Muscle of back (tissue), 13 donors: Measurements from ENCODE around the gene ZNF226. TPM values are rescaled to one million over a fixed set of nuclear protein-coding genes. Genes with fewer than 3 reads are reported as not detected.
A peak's percentile ranks its signal among the peaks of the same experiment; 100 is the strongest.
"Not testable (repeated sequence)": the region's sequence is repeated elsewhere in the genome, so short reads cannot be mapped to it uniquely, and the experiment has no call there.

Experiments used
- DNase-seq, 3 donors: peaks; one replicate each; pipeline versions ENCODE4 v3.0.0 to v3.0.0-alpha.2; 2013
- long read RNA-seq, 9 donors: transcript quantifications; one replicate each; lab custom pipeline, GENCODE V29; 2026
- polyA plus RNA-seq, 10 donors: library from polyadenylated mRNA; unstranded; fragments of 120-200 nt; gene quantifications; one replicate each; pipeline ENCODE4 v1.2.1, GENCODE V29; 2013; ENCODE audit not compliant: insufficient read length in 10 of 10

Gene ZNF226
- 10 to 100 TPM; 11.2 to 16.3 (median 13.1) TPM for polyA plus RNA-seq
- long read RNA-seq, donor 1, partial matches to known transcripts, result 0 of 3 reads
- long read RNA-seq, donor 1, other reads (novel, unspliced or antisense), result 0 of 3 reads
- long read RNA-seq, donor 2, partial matches to known transcripts, result 0 of 3 reads
- long read RNA-seq, donor 2, other reads (novel, unspliced or antisense), result 0 of 3 reads
- long read RNA-seq, donor 3, result 0 reads
- long read RNA-seq, donor 4, result 0 reads
- long read RNA-seq, donor 5, partial matches to known transcripts, result 0 of 6 reads
- long read RNA-seq, donor 5, other reads (novel, unspliced or antisense), result 0 of 6 reads
- long read RNA-seq, donor 6, partial matches to known transcripts, result 0 of 5 reads
- long read RNA-seq, donor 6, other reads (novel, unspliced or antisense), result 0 of 5 reads
- long read RNA-seq, donor 7, partial matches to known transcripts, result 0 of 7 reads
- long read RNA-seq, donor 7, other reads (novel, unspliced or antisense), result 0 of 7 reads
- long read RNA-seq, donor 8, partial matches to known transcripts, result 0 of 3 reads
- long read RNA-seq, donor 8, other reads (novel, unspliced or antisense), result 0 of 3 reads
- long read RNA-seq, donor 9, result 0 reads

DNA sequence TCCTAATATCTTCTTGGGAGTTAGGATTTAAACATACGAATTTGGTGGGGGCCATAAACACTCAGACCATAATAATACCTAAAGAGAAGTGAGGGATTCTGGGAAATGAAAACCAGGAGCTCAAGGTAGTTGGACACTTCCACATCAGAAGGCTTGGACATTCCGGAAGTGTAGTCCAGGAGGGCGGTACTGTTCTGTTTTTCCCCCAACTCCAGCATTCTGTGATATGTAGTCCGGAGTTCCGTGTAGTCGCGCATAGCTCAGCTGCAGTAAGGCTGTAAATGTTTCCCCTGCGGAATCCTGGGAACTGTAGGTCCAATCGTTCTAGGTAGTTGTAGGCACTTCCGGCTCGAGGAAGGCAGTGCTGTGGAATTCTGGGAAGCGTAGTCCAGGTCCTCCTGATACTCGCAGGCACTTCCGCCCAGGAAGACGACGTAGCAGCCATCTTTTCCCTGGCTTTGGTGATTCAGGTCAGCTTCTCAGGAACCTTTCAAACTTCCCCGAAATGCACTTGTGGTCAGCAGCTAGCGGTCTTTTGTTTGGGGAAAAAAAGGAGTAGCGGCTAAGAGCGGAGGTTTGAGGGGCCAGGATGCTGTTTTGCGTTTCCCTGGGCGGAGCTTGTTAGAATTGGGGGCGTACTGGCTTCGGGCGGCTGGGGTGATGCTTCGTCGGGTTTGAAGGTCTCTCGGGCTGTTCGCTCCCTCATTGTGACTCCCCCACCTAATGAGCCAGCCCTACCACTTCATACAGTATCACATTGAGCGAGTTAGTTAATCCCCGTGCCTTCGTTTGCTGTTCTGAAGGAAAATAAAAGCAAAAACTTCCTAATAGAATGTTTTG is at the start of gene ZNF226:
Gene ZNF226 (plus strand): TSS at position 428 of the 840 bp plus-strand sequence. CDS start 4,981 bp downstream, outside the sequence.
- DNase-seq, result peak; percentile 97 to 99 (median 98)

DNA sequence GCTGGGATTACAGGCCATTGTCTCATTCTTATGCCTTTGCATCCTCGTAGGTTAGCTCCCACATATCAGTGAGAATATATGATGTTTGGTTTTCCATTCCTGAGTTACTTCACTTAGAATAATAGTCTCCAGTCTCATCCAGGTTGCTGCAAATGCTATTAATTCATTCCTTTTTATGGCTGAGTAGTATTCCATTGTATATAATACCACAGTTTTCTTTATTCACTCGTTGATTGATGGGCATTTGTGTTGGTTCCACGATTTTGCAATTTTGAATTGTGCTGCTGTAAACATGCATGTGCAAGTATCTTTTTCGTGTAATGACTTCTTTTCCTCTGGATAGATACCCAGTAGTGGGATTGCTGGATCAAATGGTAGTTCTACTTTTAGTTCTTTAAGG is 43.7 kb upstream of the ZNF226 start:
- DNase-seq, result not testable (repeated sequence)

DNA sequence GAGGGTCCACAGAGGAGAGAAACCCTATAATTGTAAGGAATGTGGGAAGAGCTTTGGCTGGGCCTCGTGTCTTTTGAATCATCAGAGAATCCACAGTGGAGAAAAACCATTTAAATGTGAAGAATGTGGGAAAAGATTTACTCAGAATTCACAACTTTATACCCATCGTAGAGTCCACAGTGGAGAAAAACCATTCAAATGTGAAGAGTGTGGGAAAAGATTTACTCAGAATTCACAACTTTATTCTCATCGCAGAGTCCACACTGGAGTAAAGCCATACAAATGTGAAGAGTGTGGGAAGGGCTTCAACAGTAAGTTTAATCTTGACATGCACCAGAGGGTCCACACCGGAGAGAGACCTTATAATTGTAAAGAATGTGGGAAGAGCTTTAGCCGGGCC is 32.9 kb upstream of the ZNF226 start:
- no peak for DNase-seq

DNA sequence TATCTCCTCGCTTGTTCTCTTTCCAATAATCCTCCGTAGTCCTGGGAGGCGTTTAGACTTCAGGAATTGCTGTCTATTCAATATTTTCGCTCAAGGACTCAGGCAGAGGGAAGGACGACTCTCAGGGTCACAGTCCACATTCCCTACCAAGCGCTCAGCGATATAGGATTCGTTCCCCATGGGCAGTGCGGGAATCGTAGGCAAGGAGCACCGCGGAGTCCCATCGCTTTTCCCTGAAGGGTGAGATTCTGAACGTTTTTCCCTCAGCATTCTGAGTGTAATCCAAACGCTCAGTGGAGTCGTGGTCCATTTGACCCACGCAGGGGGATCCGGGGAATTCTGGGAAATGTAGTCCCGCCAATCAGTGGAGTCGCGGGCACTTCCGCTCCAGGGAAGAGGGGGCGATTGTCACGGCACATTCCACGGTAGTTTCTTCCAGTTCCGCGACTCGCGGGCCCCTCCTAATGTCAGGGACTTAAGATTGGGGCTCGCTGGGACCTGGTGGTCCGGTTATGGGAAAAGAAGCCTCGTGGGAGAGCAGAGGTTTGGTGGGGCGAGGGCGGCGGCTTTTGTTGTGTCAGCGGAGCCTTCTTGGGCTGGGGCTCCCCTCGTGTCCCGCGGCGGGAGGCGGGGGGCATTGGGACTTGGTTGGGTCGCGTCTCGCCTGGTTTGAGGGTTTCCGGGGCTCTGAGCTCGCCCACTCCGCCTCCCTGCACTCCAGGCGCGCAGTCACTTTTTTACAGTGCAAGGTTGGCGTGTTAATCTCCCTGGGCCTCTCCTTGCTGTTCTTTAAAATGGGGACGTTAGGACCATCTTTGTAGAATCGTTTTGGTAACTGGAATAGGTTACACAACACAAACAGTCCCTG is 23.5 kb upstream of the ZNF226 start, which contains the start of gene ZNF234:
Gene ZNF234 (plus strand): TSS at position 364 of the 868 bp plus-strand sequence. CDS start 3,079 bp downstream, outside the sequence.
- DNase-seq, result peak; percentile 90 to 96 (median 91)

DNA sequence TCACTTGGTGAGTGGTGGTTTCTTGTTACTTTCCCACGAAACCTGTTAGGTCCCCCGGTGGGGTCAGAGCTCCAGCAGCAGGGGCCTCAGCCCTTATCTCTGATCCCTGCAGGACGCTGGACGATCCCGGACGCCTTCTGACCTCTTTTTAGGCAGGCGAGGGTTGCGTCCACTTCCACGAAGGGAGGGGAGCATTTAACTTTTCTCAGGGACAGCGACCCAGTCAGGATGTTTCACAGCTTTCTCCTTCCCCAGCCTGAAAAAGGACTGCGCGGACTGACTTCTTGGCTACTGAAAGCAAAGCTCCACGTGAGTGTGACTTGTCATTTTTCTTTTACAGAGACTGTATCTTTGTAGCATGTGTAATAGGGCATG is 22.9 kb upstream of the ZNF226 start:
- peak in 2 of 3 donors; percentile 7 to 9 for DNase-seq

DNA sequence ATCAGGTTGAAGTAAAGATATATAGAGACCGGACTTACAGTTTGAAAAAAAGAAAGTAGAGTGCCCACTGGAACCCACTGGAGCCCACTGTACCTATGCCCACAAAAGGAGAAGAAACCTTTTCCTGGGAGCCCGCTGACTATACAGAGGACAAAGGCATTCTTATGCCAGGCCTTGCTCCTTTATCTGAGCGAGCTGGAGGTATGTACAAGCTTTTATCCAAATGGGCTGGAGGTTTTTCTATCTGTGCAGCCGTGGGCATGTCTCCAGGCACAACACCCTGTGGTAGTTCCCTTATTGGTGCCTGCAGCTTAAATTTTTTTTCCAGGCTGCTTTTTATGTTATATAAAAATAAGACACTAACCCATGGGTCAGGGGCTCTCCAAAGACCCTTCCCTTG is 15.1 kb upstream of the ZNF226 start:
- DNase-seq, result no peak

DNA sequence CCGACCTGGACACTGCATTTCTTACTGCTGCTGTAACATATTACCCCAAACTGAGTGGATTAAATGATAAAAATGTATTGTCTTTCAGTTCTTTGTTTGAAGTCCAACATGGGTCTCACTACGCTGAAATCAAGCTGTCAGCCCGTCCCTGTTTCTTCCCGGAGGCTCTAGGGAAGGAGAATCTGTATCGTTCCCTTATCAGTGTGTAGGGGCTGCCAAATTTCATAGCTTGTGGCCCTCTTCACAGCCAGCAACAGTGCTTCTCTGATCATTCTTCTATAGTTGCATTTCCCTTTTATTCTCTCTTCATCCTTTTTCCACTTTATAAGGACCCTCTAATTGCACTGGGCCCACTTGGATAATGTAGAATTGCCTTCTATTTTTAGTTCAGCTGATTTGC is 13.4 kb upstream of the ZNF226 start:
- no peak for DNase-seq

DNA sequence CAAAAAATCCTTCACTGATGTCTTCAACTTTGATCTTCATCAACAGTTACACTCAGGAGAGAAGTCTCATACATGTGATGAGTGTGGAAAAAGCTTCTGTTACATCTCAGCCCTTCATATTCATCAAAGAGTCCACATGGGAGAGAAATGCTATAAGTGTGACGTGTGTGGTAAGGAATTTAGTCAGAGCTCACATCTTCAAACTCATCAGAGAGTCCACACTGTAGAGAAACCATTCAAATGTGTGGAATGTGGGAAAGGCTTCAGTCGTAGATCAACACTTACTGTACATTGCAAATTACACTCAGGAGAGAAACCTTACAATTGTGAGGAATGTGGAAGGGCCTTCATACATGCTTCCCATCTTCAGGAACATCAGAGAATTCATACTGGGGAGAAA is 8.4 kb upstream of the ZNF226 start:
- no peak for DNase-seq

DNA sequence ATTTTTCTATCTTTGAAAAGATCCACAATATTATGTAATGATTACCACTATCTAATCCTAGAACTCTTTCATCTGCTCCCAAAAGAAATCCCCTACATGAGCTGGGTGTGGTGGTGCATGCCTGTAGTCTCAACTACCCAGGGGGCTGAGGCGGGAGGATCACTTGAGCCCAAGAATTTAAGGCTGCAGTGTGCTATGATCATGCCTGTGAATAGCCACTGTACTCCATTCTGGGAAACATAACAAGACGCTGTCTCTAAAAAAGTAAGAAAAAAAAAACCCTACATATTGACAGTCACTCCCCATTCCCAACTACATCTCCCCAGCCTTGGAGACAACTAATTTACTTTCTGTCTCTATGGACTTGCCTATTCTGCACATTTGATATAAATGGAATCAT is 1.1 kb upstream of the ZNF226 start:
- no peak for DNase-seq

DNA sequence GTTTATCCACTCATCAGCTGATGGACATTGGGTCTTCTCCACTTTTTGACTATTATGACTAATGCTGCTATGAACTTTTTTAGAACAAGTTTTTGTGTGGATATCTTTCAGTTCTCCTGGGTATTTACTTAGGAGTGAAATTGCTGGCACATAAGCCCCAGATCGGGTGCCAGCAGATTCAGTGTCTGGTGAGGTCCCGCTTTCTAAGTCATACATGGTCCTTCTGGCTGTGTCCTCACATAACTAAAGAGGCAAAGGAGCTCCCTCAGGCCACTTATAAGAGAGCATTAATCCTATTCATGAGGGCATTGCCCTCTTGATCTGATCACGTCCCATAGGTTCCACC is 600 bp upstream of the ZNF226 start:
- DNase-seq, result no peak

DNA sequence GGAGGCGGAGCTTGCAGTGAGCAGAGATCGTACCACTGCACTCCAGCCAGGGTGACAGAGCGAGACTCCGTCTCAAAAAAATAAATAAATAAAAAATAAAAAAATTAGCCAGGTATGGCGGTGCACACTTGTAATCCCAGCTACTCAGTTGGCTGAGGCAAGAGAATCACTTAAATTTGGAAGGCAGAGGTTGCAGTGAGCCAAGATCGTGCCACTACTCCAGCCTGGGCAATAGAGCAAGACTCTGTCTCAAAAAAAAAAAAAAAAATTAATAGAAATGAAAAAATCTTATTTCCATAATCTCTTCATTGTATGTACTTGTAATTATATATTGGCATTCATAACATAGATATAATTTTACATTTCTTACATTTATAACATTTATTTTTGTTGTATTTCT is 5.8 kb downstream of the ZNF226 start:
- not testable (repeated sequence) for DNase-seq

DNA sequence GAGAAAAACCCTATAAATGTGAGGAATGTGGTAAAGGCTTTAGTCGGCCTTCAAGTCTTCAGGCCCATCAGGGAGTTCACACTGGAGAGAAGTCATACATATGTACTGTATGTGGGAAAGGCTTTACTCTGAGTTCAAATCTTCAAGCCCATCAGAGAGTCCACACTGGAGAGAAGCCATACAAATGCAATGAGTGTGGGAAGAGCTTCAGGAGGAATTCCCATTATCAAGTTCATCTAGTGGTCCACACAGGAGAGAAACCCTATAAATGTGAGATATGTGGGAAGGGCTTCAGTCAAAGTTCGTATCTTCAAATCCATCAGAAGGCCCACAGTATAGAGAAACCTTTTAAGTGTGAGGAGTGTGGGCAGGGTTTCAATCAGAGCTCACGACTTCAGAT is 11.7 kb downstream of the ZNF226 start:
- DNase-seq, result no peak

DNA sequence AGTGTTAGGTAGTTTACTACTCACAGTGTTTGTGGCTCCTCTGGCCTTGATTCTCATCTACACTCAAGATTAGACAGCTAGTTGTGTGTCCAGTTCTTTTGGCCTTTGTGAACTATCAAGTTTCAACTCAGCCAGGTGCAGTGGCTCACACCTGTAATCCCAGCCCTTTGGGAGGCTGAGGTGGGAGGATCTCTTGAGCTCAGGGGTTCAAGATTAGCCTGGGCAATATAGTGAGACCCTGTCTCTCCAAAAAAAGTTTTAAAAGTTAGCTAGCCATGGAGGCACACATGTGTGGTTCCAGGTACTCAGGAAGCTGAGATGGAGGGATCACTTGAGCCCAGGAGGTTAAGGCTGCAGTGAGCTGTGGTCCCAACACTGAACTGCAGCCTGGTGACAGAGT is 16.1 kb downstream of the ZNF226 start:
- DNase-seq, result no peak

DNA sequence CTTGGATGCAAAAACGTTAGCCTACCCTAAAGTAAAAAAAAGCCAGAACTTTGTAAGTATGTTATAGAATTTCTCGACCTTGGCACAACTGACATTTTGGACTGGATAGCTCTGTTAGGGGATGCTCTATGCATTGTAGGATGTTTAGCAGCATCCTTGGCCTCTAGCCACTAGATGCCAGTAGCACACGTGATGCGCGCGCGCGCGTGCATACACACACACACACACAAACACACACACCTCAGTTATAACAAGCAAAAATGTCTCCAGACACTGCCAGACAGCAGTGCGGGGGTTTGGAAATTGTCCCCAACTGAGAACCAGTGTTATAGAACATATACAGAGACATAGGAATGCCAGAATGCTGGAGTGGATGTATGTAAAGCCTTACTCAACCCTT is 17.2 kb downstream of the ZNF226 start:
- DNase-seq, result no peak

DNA sequence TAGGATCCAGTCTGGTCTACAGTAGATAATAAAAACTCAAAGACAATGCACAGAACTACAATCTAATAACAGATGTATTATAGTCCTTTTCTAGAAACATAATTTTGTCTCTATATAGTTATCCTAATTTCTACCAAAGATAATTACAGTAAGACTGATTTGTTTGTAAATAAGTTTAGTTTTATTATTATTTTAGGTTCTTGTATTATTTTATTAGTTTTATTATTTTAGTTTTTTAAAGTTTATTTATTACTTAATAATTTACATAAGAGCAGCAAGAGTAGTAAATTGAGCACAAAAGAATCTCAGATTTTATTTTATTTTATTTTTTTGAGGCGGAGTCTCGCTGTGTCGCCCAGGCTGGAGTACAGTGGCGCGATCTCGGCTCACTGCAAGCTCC is 25.1 kb downstream of the ZNF226 start:
- no peak for DNase-seq

DNA sequence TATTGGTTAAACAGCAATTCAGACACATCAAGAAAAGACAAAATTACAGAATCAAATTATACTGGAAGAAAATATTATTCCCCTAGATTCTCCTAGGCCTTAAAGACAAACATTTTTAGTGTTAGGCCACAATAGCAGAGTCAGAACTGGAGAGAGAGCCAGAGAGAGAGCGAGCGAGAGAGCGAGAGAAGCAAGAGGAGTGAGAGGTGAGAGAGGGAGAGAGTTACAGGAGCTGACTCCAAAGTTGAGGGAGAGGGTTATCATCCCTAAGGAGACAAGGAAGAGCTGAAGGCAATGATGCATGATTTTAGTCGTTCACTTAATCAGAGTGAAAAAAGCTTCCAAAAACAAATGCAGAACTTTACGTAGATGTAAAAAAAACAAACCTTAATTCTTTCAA is 27.2 kb downstream of the ZNF226 start:
- DNase-seq, result no peak

DNA sequence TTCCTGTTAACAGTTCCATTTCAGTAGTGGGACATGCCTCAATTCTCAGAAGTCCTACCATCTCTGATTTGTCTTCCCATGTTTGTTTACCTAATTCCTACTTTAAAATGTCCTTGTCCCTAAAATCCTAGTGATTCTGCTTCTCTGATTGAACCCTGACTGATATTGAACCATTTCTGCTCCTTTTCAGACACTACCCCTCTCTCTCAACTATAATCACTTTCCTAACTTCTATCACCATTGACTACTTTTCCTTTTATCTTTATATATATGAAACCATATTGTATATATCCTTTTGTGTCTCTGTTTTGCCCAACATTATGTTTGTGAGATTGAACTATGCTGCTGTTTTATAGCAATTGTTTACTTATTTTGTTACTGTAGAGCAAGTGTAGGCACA is 31.9 kb downstream of the ZNF226 start:
- no peak for DNase-seq

DNA sequence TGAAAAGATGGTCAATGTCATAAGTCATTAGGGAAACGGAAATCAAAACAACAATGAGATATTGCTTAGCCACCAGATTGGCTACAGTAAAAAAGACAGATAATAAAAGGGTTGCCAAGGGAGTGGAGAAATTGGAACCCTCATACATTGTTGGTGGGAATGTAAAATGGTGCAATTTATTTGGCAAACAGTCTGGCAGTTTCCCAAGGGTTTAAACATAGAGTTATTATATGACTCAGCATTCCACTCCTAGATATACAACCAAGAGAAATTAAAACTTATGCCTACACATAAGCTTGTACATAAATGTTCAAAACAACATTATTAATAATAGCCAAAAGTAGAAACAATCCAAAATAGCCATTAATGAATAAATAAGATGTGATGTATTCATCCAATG is 37.6 kb downstream of the ZNF226 start:
- DNase-seq, result no peak

DNA sequence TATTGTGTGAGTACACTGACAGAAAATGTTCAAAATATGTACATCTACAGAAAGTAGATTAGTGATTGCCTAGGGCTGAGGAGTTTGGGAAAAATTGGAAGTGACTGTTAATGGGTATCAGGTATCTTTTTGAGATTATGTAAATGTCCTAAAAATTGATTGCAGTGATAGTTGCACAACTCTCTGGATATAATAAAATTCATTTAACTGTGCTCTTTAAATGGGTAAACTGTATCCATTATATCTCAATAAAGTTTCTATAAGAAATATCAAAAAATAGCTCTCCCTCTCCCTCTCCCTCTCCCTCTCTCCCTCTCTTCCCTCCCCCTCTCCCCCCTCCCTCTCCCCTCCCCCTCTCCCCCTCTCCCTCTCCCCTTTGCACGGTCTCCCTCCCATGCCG is 38.1 kb downstream of the ZNF226 start:
- no peak for DNase-seq

DNA sequence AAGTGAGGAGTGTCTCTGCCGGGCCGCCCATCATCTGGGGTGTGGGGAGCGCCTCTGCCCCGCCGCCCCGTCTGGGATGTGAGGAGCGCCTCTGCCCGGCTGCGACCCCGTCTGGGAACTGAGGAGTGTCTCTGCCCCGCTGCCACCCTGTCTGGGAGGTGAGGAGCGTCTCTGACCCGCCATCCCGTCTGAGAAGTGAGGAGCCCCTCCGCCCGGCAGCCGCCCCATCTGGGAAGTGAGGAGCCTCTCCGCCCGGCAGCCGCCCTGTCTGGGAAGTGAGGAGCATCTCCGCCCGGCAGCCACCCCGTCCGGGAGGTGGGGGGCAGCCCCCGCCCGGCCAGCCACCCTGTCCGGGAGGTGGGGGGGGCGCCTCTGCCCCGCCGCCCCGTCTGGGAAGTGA is 39.0 kb downstream of the ZNF226 start:
- DNase-seq, result not testable (repeated sequence)

DNA sequence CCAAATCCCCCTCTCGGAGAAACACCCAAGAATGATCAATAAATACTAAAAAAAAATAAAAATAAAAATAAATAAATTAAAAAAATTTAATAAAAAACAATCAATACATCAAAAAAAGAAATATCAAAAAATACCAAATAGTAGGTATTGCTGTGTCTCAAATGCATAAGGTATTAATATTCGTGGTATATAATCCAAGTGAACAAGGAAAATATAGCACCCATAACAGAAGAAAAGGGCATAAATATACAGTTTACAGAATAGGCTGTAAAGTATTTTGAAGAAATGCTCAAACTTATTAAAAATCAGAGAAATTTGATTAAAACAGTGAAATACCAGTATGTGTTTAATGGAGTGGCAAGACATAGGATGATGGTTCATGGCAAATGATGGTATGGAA is 39.9 kb downstream of the ZNF226 start:
- DNase-seq, result no peak
